Psoas muscle (tissue), 8 donors: Measurements from ENCODE around the gene SH3RF3. TPM values are rescaled to one million over a fixed set of nuclear protein-coding genes. Genes with fewer than 3 reads are reported as not detected.

Source experiments
- ATAC-seq, 4 donors: fragments of 200-7000 bp; cut with Tn5 transposase; one replicate each; pipeline ENCODE4 v1.9.1; 2020; ENCODE audit warnings: moderate library complexity in 3 of 4, mild to moderate bottlenecking in 2 of 4
- DNase-seq, 2 donors: peaks; one replicate each; pipeline ENCODE4 v3.0.0-alpha.2; 2020
- H3K27ac ChIP-seq: fragments of 200-600 bp; one replicate; pipeline ENCODE4 v1.8.0; 2022
- H3K27me3 ChIP-seq, 3 donors: fragments of 200-600 bp in 1 of 3; one replicate each; pipeline versions ENCODE4 v1.6.1 to v1.8.0; 2013 to 2022; ENCODE audit warnings: low read length in 2 of 3, mild to moderate bottlenecking in 2 of 3, moderate library complexity in 1 of 3; ENCODE audit not compliant: insufficient read depth in 3 of 3
- H3K36me3 ChIP-seq, 2 donors: fragments of 200-600 bp in 1 of 2; one replicate each; pipeline versions ENCODE4 v1.6.1 to v1.8.0; 2013 to 2022; ENCODE audit warnings: low read depth in 1 of 2, mild to moderate bottlenecking in 1 of 2, moderate library complexity in 1 of 2; ENCODE audit not compliant: insufficient read depth in 1 of 2
- H3K4me1 ChIP-seq: fragments of 200-600 bp; one replicate; pipeline ENCODE4 v1.8.0; 2022
- H3K4me3 ChIP-seq: fragments of 200-600 bp; one replicate; pipeline ENCODE4 v1.8.0; 2022; ENCODE audit warnings: mild to moderate bottlenecking
- H3K9me3 ChIP-seq: fragments of 200-600 bp; one replicate; pipeline ENCODE4 v1.8.0; 2022
- WGBS, 3 donors: extraction: QIAGEN DNeasy Blood & Tissue Kit; methylation state at CpG; one replicate each; pipeline versions ENCODE4 v1.1.6 to v1.1.7; 2013; 5-methylcytosine and 5-hydroxymethylcytosine counted together
- intact Hi-C, 2 donors: fragments of 100-400 bp; cut with DNase I; formaldehyde crosslinking; loops; one replicate each; pipeline versions ENCODE4 v1.11.0 to v1.14.2; 2022
- polyA plus RNA-seq, 3 donors: library from polyadenylated mRNA; stranded (reverse); fragments of 200-250 nt; gene quantifications; one replicate each; pipeline ENCODE4 v1.2.3, GENCODE V29; 2013
- total RNA-seq, 4 donors: library from RNA; stranded (reverse); fragmentation: NEBNext Ultra II Directional in 2 of 4; extraction: Animal tissue kit (Norgen Biotek cat#: 25700) in 2 of 4; gene quantifications; one replicate each; pipeline versions ENCODE4 v1.2.1 to v1.2.4, GENCODE V29; 2021 to 2023
- TF ChIP-seq, protein P1 (sequence below): fragments of 200-600 bp; IDR thresholded peaks from one replicate; pipeline ENCODE4 v1.8.0; 2022; ENCODE audit warnings: antibody characterized with exemption
- donor health status: healthy with polysubstance abuse.
- donor health status: DM: no; HTN: no; CAD: no; lungs with moderate emphysema.
- donor health status: Bipolar disorder and iron deficiency.
- donor health status: healthy.
- donor health status: DM: yes; HTN: yes; CAD: no.
- donor health status: DM: no; HTN: no; CAD: no.
- donor health status: DM: no; HTN: no; CAD: no.
- donor health status: DM: yes; HTN: yes; CAD: no.

The SH3RF3 gene
- total and polyA plus RNA-seq, 7 donors = 4.6 to 27.0 (median 9.0) TPM

DNA sequence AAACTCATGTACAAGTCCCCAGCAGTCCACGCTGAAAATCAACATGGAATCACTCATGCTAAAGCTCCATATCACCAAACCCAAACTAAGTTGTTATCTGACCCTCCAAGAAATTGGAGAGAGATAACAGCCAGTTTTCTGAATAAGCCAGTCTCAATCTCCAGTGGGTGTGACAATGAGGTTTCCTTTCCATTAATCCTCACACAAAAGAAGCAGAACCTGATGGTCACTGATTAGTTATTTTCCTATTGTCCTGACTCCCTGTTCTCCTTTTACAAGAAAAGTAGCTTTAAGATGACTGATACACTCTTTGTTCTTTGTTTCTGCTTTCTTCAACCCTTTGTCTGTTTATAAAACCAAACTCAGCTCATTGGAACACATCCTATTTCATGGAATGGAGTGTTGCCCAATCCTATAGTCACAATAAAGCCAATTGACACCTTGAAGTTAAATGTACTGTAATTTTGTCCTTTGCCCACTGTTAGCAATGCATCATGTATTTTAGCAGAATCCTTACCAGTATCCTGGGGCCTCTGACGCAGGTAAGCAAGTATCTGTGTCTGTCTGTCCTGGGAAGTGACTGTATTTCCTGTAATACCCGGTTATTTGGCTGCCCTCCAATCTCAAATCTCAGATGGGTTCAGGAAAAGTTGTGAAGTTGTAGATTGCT, 30.6 kb upstream of the SH3RF3 start:
- peaks cover 0 to 19% (median 1%) of the 10 kb centered on the region in 3 donors for H3K27me3 ChIP-seq
- ATAC-seq (no peak), DNase-seq (no peak)
- H3K36me3 ChIP-seq = no peaks in the 10 kb centered on the region
- TF ChIP-seq, protein P1, sequence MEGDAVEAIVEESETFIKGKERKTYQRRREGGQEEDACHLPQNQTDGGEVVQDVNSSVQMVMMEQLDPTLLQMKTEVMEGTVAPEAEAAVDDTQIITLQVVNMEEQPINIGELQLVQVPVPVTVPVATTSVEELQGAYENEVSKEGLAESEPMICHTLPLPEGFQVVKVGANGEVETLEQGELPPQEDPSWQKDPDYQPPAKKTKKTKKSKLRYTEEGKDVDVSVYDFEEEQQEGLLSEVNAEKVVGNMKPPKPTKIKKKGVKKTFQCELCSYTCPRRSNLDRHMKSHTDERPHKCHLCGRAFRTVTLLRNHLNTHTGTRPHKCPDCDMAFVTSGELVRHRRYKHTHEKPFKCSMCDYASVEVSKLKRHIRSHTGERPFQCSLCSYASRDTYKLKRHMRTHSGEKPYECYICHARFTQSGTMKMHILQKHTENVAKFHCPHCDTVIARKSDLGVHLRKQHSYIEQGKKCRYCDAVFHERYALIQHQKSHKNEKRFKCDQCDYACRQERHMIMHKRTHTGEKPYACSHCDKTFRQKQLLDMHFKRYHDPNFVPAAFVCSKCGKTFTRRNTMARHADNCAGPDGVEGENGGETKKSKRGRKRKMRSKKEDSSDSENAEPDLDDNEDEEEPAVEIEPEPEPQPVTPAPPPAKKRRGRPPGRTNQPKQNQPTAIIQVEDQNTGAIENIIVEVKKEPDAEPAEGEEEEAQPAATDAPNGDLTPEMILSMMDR = no peak
- H3K4me1 ChIP-seq = no peaks in the 10 kb centered on the region
- intact Hi-C loops = no loop called here
- WGBS, 3 donors = 53 to 59% (median 54%) methylated on average over 3 of the region's 3 CpGs
- no peak overlapping the region for H3K27ac ChIP-seq
- H3K9me3 ChIP-seq = no peaks in the 10 kb centered on the region
- H3K4me3 ChIP-seq = no peak overlapping the region

DNA sequence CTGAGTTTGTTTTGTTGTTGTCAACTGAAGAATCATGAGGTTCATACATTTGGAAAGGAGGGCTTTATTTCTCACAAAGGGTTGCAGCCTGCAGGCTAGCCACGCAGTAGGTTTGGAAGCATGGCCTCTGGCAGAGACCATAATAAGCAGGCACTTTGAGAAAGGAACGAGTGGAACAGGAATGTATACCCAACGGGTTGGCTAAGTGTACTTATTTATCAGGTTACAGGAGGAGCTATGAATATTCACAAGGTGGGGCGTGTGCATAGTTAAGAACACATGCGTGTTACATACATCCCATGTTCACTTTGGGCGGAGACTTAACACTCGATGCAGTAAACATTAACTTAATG, 30.1 kb upstream of the SH3RF3 start:
- DNase-seq (no peak), ATAC-seq (no peak)
- H3K27ac ChIP-seq = no peak overlapping the region
- H3K36me3 ChIP-seq = no peaks in the 10 kb centered on the region
- H3K4me1 ChIP-seq = no peaks in the 10 kb centered on the region
- TF ChIP-seq, protein P1 = no peak
- H3K4me3 ChIP-seq = no peak overlapping the region
- no peaks in the 10 kb centered on the region for H3K9me3 ChIP-seq
- intact Hi-C loops = no loop called here
- WGBS, 3 donors = 66 to 73% (median 66%) methylated on average over 7 of the region's 7 CpGs
- peaks cover 0 to 19% (median 1%) of the 10 kb centered on the region in 3 donors for H3K27me3 ChIP-seq

DNA sequence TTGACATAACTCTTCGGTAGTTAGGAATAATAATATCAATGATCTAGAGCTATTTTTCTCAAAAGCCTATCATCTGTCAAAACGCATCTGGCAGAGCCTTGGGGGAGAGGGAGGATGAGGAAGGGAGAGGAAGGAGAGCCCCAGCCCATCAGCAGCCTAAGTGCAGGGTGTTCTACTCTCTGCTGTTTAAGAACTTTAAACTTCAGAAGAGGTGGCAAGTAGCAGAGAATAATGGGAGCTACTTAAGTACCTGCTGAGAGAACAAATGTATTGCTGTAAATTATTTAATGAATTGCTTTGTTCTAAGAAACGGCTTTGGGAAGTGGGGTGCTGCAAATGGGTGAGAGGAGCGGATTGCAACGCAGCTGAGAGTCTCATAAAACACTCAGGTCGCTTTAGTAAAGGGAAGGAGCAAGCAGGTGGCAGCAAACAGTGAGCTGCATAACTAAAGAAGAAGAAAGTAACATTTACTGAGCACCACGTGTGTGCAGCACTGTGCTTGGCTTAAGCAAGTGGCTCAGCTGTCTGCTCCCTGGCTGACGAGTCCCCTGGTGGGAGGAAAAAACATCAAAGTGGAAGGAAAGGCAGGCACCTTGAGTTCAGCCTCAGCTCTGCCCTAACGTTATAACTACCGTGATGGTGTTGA, 26.3 kb upstream of the SH3RF3 start:
- peaks cover 0 to 23% (median 1%) of the 10 kb centered on the region in 3 donors for H3K27me3 ChIP-seq
- ATAC-seq (no peak), DNase-seq (no peak)
- H3K9me3 ChIP-seq = no peaks in the 10 kb centered on the region
- H3K36me3 ChIP-seq = no peaks in the 10 kb centered on the region
- WGBS, 3 donors = 19 to 22% (median 20%) methylated on average over 10 of the region's 10 CpGs
- intact Hi-C loops = no loop called here
- TF ChIP-seq, protein P1 = no peak
- no peak overlapping the region for H3K27ac ChIP-seq
- no peaks in the 10 kb centered on the region for H3K4me1 ChIP-seq
- no peak overlapping the region for H3K4me3 ChIP-seq

DNA sequence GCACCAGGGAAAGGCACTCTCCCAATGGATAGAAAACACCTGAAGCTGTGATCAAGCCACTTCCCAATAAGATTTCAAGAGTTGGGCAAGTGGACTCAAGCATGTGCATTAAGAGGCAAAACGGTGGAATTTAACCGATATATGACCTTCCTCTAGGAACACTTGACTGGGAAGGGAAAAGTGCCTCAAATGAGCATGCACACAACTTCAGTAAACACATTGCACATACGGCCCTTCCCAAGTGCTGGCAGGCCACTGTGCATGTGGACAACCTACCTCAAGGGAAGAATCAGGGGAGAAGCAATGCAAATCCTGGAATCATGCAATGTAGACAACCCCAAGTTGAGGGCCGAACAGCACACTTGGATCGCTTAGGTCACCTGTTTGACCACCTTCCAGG, 23.9 kb upstream of the SH3RF3 start:
- Histone ChIP-seq H3K27me3 (peaks cover 0 to 23% (median 0%) of the 10 kb centered on the region in 3 donors), H3K36me3 (no peaks in the 10 kb centered on the region), H3K27ac (no peak overlapping the region), H3K9me3 (no peaks in the 10 kb centered on the region), H3K4me3 (no peak overlapping the region), H3K4me1 (no peaks in the 10 kb centered on the region)
- intact Hi-C loops = no loop called here
- no peak for ATAC-seq
- no peak for DNase-seq
- 85 to 91% (median 86%) methylated on average over 5 of the region's 5 CpGs for WGBS, 3 donors
- TF ChIP-seq, protein P1 = no peak
